GM19395 (cell line): ENCODE results near the gene ALG14.
"Not testable (repeated sequence)": the region's sequence is repeated elsewhere in the genome, so short reads cannot be mapped to it uniquely, and the experiment has no call there.

Experiments used
- ATAC-seq: cut with Tn5 transposase; IDR thresholded peaks from one replicate; pipeline ENCODE4 v1.9.1; 2021; ENCODE audit warnings: mild to moderate bottlenecking, moderate library complexity; ENCODE audit not compliant: unreplicated experiment

The ALG14 gene

DNA sequence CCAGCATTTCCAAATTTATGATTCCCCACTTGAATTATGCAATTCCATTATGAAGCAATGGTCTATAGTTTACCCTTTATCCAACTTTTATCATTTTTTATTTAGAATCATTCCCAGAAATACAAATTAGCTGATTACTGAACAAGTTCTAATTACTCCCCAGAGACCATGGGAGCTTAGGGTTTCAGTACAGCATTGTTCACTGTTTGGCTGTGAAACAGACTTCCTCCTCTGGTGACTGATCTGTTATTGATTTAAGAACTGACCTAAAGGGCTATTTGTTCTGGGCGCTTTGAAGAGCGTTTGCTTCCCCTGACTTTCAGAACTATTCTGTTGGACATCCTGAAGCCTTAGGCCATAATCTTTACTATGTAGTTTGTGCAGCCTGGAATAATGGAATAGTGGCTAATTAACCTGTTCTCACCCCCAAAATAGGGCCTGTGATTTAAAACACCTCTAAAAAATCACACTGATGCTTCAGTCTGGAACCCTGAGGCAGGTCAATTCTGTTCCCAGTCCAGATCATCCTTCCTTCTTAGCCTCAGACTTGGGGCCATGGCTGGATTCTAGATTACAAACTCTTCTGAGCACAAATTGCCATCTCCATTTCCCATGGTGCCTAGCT is 58.7 kb downstream of the ALG14 start:
- no peak for ATAC-seq

DNA sequence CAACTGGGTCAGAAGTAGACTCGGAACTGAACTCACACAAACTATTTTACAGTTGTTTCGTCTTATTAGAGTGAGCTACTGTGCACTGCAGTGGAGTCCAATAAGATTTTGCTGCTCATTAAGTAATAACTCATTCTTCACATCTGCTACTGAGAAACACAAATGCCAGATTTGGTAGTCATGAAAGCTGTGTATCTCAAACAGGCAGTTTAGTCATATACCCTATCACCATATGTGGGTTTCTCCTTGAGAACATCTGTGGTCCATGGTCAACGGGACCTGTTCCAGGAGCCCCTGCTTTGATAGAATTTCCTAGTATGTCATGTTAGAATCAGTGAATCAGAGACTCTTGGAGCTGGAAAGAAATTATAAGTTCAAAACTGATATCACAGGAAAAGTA is 60.4 kb downstream of the ALG14 start:
- no peak for ATAC-seq

DNA sequence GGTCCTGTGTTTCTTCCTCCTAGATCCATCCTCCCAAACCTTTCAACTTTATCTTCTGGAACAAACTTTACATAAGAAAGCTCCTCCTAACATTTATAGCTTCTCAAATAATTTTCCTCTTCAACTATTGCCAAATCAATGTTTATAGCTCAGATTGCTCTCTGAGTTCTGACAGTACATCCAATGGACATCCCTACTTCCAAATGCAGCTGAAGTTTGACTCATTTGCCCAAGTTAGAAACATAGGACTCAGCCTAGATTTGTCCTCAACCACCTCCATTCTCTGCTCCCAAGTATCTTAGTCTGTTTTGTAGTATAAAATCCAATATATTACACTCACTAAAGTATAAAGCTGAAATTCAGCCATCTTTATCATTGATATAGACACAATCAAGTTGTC is 62.6 kb downstream of the ALG14 start:
- ATAC-seq = no peak

DNA sequence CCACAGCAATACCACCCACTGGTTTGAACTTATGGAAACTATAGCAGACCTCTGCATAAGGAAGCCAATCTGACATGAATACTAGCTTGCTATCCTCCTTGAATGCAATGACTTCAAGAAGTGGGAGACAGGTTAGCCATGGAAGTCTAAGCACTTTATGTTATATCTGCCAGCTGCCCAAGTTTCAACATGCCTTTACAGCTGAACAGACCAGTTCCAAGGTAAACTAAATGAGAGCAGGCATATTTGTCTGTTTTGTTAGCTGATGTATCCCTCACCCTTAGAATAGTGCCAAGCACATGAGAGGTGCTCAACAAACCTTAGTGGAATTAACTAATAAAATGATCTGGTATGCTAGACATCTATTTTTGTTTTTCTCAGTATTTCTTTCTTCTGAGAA is 65.1 kb downstream of the ALG14 start:
- ATAC-seq = no peak

DNA sequence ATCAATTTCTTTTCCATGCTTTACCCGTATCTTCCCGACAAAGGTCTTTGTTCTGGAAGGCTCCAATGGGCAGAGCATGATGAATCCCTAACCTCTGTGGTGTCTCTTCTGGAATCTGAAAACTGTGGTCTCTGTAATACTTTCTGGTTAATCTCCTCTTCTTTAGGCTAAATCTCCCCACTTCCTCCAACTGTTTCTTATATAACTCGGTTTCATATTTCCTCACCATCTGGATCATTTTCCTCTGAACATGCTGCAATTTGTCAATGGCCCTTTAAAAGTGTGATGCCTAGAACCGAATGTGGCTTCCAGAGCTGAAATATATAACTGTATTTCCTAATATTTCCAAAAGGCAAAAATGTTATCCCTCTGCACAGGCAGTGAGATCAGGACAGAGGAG is 66.1 kb downstream of the ALG14 start:
- ATAC-seq = no peak

DNA sequence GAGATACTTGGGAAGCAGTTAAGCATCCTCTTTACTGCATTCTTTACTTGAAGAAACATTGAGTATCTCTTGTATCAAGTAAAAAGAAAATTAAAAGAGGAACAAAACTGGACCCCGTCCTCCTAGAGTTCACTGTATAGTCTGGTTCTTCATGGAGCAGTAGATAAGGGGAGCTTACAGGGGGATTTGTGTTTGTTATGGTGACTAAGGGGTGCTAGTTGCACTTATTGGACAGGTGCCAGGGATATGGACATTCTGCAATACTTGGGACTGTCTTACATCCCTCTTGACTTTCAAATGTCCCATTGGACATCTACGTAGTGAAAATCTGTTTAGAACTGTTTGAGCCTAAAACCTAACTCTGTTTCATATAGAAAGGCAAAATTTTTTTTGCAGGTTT is 67.2 kb downstream of the ALG14 start:
- no peak for ATAC-seq

DNA sequence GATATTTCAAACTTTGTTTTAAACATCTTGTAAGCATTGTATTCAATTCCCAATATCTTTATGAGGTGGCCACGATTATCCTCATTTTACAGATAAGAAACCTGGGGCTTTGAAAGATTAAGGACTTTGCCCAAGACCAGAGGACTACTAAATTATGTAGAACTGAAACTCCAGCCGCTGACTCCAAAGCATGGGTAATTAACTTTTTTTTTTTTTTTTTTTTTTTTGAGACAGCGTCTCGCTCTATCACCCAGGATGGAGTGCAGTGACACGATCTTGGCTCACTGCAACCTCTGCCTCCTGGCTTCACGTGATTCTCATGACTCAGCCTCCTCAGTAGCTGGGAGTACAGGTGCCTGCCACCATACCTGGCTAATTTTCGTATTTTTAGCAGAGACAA is 68.7 kb downstream of the ALG14 start:
- ATAC-seq = no peak

DNA sequence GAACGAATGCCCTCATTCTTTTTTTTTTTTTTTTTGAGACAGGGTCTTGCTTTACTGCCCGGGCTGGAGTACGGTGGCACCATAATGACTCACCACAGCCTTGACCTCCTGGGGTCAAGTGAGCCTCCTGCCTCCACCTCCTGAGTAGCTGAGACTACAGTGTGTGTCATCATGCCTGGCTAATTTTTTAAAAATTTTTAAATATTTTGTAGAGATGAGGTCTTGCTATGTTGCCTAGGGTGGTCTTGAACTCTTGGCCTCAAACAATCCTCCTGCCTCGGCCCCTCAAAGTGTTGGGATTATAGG is 69.4 kb downstream of the ALG14 start:
- ATAC-seq = no peak

DNA sequence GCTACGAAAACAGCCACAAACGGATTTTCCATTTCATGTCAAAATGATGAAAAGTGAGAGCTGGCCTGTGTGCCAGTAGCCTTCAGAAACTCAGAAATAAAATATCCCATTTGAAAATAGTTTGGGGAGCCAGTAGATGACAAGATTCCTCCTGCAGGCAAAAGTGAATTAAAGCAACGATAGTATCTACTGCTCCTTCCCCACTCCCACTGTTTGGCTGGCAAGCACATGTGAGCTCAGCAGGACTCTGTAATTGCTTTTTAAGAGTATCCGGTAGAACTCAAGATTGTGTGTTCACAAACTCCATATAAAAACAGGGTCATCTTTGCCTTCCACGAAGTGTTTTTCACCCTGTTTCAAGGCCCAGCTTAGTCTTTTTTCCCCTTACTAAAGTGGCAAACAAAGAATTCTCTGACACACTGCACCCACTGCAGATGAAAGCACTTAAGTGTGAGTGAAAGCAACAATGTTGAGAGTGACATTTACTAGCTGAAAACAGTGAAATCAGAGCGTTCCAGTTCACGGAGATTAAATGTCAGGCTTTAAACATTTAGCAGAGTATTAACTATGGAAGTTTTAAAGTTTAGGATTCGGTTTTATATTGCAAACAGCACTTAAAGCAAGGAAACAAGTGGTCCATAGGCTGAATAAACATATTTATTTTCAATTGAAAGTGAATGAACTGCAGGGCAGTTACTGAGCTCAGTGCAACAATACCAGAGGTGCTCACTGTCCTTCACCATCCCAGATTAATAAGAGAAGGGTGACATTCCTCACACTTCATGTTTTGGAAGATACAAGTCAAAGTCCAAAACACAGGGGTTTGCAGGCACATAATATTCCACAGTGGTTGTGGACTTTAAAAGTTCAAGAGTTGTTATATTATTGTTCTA is 70.0 kb downstream of the ALG14 start:
- ATAC-seq = no peak

DNA sequence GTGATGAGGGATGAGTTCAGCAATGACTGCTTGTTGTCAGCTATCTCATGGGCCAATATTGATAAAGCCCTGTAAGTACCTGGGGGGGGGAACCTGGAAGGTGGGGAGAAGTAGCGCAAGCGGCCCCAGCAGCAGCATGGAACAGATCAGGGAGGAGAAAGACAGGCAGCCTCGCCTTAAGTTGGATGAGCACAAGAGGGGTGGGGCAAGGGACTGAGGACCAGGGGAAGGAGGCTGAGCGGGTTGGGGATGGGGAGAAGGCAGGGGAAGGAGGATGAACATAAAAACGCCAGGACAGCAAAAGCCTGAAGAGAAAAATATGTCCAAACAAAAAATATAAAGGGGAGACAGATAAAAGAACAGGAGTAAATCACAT is 70.6 kb downstream of the ALG14 start:
- no peak for ATAC-seq

DNA sequence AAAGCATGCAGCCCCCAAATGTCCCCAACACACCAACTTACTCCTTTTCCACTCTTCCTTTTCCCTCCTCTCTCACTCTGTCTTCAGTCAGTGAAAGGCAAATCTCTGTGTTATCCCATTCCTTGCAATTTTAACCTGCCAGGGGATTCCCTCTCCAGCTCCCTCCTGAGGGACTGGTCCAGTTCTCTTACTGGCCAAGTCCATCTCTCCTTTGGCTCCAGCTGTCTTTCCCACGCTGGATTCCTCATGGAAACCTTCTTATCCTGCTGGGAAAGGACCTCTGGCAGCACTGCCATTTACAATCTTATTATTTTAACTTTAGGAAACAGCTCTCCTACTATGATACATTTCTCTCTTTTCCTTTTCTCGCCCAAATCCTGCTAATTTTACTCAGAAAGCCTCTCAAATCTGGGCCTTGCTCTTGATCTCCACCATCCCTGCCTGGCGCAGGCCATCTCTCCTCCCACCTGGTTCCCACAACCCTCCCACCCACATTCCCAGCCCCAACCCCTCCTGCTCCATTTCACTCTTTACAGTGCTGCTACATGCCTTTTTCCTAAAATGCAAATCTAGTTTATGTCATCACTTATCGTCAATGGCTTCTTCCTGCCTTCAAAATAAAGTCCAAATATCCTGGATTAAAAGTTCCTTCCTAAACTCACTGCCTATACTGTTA is 73.2 kb downstream of the ALG14 start:
- ATAC-seq = no peak

DNA sequence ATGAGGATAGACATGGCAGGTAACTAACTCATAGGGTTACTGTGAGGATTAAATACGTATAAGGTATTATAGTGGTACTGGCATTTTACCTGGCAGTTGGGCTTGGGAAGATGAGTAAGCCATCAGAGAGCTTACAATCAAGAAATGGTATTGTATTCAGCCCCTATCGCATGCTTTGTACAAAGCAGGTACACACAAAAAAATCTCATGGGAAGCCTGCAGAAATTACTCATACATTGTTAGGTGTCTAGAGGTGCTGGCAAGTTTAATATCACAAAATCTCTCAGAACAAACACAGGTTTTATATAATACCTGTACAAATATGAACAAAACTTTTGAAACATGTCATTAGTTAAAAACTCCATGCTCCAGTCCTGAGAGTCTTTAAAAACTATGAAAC is 74.0 kb downstream of the ALG14 start:
- no peak for ATAC-seq

DNA sequence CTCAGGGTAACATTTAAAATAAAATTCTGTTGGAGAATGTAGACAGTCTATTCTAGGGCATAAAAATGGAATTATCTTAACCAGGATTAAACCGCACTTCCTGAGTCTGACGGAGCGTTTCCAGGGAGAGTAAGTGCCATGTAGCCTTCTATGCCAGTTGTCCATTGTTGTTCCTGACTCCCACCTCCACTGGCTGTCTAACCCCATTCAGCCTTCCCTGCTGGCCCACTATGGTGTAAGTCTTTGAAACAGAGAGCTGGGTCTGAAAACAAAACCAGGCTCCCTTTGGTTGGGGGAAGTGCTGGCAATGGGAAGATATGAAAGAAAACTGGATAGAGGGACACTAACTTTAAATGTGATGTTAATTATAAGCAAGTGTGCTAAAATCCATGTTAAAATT is 74.6 kb downstream of the ALG14 start:
- ATAC-seq = no peak

DNA sequence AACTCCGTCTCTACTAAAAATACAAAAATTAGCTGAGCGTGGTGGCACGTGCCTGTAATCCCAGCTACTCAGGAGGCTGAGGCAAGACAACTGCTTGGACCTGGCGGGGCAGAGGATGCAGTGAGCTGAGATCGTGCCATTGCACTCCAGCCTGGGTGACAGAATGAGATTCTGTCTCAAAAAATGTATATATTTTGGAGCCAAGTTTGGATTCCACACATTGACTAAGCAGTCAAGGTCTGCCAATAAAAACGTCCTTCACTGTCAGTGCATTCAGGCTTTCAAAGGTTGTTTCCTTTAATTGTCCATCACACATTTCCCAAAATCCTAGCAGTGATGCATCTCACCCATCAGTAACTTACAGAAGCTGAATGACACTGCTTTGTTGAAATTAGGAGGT is 77.2 kb downstream of the ALG14 start:
- ATAC-seq = not testable (repeated sequence)

DNA sequence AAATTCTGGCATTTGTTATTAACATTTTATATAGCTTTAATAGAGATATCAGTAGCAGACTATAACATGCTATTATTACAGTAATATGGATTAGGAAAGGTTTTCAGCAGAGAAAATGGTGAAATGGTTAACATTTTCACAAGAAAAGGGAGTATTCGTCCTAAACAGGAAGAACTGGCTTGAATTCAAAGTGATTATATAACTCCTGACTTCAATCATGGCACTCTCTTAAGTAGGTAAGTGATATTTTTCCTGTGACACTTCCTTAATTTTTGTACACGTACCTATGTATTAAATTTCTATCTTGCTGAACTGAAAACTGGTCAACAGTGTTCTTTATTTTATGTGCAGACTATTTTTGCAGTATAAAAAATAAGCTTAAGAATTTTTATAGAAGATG is 77.9 kb downstream of the ALG14 start:
- no peak for ATAC-seq

DNA sequence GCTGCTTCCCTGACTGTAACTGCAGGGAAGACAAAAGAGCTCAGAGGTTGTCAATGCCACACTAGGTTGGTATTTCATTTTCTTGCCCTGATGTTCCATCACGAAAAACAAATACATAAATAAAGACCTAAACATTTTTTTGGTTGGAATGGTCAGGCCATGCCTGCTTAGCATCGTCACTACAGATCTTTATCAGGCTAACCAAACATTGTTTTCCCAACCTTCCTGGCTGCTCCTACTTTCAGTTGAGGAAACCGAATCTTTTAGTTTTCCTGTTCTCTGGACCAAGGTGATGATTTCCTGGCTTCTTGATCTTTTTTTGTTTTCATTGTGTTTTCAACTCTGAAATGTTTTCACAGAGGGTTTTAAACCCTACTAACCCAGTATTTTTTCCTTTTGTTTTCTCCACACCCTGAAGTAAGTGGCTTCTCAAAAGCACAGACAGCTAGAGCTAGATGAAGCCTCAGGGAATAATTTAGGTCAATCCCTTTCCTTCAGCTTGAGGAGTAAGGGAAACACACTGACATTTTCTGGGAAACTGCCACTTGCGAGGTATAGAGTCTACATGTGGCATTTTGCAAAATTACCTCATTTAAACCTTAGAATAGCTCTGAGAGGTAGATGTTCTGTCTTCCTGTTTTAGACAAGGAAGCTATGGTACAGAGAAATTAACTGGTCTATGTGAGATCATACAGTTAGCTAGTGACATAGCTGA is 78.7 kb downstream of the ALG14 start:
- no peak for ATAC-seq

DNA sequence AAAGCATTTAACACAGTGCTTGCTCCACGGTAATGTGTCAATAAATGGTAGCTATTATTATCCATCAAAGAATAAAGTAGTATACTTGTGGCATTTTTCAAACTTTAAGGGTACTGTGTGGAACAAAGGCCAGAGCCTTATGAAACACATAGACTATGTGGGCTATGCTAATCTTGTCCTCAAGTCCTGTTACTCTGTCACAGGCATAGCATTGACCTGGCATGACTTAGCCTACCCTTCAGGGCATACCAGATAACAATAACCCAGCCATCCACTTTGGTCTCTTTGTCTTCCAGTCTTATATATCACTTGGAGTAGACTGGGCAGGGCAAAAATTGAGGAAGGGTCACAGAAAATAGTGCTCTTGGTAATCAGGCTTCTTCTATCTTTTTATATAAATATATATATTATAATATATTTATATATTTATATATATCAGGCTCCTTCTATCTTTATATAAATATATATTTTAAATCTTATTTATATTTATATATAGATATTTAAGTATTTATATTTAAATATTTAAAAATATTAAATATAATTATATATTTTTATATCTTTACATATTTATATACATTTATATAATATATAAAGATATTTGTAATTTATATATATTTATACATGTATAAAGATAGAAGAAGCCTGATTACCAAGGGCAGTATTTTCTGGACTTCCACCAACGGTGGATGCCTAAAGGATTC is 79.7 kb downstream of the ALG14 start:
- ATAC-seq = no peak

DNA sequence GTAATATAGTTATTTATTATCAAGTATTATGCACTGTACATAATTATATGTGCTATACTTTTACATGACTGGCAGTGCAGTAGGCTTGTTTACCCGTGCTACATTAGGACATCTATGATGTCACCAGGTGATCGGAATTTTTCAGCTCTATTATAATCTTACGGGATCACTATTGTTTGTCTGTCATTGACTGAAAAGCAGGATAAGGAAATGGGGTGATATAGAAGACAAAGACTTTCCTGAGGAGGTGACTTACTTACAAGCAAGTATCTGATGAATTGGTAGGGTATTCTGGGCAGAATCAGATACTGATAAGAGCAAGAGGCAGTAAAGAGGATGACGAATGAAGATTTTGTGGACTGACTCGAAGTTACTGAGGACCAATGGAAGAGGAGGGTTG is 80.6 kb downstream of the ALG14 start:
- ATAC-seq = no peak

DNA sequence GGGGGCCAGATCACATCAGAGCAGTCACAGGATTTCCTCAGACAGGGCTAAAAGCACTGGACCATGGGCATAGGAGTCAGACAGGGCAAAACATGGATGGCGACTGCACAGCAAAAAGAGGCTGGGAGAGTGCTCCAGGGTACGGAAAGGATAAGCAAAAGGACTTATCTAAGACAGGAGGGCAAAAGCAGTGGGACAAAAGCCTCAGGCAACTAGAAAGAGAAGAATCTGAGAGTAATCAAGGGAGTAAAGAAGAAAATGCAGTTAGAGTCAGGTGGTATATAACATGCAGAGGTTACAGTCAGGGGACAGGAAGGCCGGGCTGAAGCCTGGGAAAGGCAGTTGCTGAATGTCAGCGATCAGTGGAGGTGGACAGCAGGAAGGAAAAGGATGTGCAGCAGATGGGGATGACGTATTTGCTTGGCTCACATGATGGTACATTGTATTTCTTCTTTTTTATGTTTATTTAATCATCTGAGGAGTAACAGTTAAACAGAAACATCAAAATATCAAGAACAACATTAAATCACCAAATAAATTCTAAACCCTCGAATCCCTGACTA is 82.8 kb downstream of the ALG14 start:
- no peak for ATAC-seq

DNA sequence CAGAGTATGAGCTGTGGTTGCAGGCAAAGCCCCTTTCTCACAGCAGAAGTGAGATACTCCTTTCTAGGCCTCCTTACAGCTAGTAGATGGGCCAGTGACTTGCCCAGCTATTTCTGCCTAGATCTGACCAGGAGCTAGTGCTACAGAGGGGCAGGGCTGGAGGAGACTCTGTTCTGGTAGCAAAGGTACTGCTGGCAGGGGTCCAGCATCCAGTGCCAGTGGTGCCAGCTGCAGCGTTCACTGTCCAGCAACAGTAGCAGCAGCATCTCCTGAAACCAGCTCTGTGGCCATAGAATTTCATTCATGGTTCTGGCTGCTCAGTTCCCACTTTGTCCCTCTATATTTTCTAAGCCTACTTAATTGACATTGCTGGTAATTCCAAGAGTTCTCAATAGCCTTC is 83.4 kb downstream of the ALG14 start:
- no peak for ATAC-seq

DNA sequence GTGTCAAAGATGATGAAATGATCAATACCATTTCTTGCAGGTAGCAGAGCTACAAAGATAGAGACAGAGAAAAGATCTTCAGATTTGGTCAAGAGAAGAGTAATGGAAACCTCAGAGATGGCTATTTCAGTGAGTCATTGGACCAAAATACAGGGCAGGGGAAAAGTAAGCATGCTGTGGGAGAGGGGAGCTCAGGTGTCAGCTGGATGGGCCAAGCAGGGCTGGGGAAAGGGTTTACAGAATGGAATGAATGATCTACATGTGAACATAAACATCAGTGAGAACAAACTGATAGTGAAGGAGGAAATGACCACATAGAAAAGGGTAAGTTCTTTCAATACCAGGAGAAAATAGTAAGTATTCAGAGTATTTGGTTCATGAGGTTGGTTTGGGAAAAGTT is 84.4 kb downstream of the ALG14 start:
- no peak for ATAC-seq
